IMR-90 (cell line): ENCODE measurements around the gene MYO10. TPM values are rescaled to one million over a fixed set of nuclear protein-coding genes. Genes with fewer than 3 reads are reported as not detected.

Experiments used
- ATAC-seq: fragments of 200-7000 bp; cut with Tn5 transposase; 2 replicates; pipeline ENCODE4 v1.9.1; 2020; ENCODE audit warnings: low read depth, mild to moderate bottlenecking, moderate library complexity
- BruUV-seq: library from RNA; stranded (reverse); fragments of 400-500 nt; replicated peaks from 2 replicates; lab custom pipeline; 2021; lab: Mats Ljungman, UMichigan
- CTCF ChIA-PET: fragments of 300-600 bp; formaldehyde crosslinking; extraction: SDS; loops from one replicate; lab custom pipeline; 2021; ENCODE audit warnings: antibody characterized with exemption; lab: Yijun Ruan, JAX
- POLR2A ChIA-PET: fragments of 300-600 bp; sonication (Branson Sonifier 250); formaldehyde crosslinking; loops from one replicate; lab custom pipeline; 2022; ENCODE audit warnings: antibody characterized with exemption; ENCODE audit not compliant: unreplicated experiment; lab: Charles Lee
- DNase-seq: peaks from one replicate; pipeline ENCODE4 v3.0.0; 2013
- H2AFZ ChIP-seq: replicated peaks from 2 replicates; pipeline ENCODE3; 2013; ENCODE audit warnings: low read length, mild to moderate bottlenecking; ENCODE audit not compliant: poor library complexity
- H2AK5ac ChIP-seq: 2 replicates; pipeline ENCODE4 v1.6.1; 2013; ENCODE audit warnings: low read depth, low read length, inconsistent platforms
- H2AK9ac ChIP-seq: replicated peaks from 2 replicates; pipeline ENCODE3; 2013; ENCODE audit warnings: mild to moderate bottlenecking, low read depth, low read length, moderate library complexity; ENCODE audit not compliant: poor library complexity
- H2BK120ac ChIP-seq: 2 replicates; pipeline ENCODE4 v1.6.1; 2013; ENCODE audit warnings: low read depth, low read length, inconsistent platforms
- H2BK15ac ChIP-seq: 3 replicates; pipeline ENCODE4 v1.6.1; 2013; ENCODE audit warnings: low read depth, low read length, inconsistent platforms
- H2BK20ac ChIP-seq: 2 replicates; pipeline ENCODE4 v1.6.1; 2013; ENCODE audit warnings: low read depth, mild to moderate bottlenecking, inconsistent platforms, low read length, moderate library complexity
- H2BK5ac ChIP-seq: 2 replicates; pipeline ENCODE4 v1.6.1; 2013; ENCODE audit warnings: mild to moderate bottlenecking, low read depth, low read length, inconsistent platforms; ENCODE audit not compliant: poor library complexity, severe bottlenecking
- H3K14ac ChIP-seq: replicated peaks from 2 replicates; pipeline ENCODE4 v1.6.1; 2013; ENCODE audit warnings: low read depth, low read length, inconsistent platforms
- H3K18ac ChIP-seq: 2 replicates; pipeline ENCODE4 v1.6.1; 2013; ENCODE audit warnings: low read depth, low read length, control low read depth
- H3K23ac ChIP-seq: 2 replicates; pipeline ENCODE4 v1.6.1; 2013; ENCODE audit warnings: low read depth, low read length, inconsistent platforms
- H3K27ac ChIP-seq: 2 replicates; pipeline ENCODE4 v1.5.1; 2013; ENCODE audit warnings: mild to moderate bottlenecking, control low read depth, low read length; ENCODE audit not compliant: insufficient read depth
- H3K27me3 ChIP-seq: 2 replicates; pipeline ENCODE4 v1.6.1; 2013; ENCODE audit warnings: low read length; ENCODE audit not compliant: control insufficient read depth, insufficient read depth
- H3K36me3 ChIP-seq: 2 replicates; pipeline ENCODE4 v1.6.1; 2013; ENCODE audit warnings: low read length, mixed read lengths; ENCODE audit not compliant: control insufficient read depth, insufficient read depth
- H3K4ac ChIP-seq: 2 replicates; pipeline ENCODE4 v1.6.1; 2013; ENCODE audit warnings: low read depth, low read length, inconsistent platforms
- H3K4me1 ChIP-seq: 2 replicates; pipeline ENCODE4 v1.6.1; 2013; ENCODE audit warnings: low read length, mixed read lengths; ENCODE audit not compliant: control insufficient read depth, insufficient read depth
- H3K4me2 ChIP-seq: 2 replicates; pipeline ENCODE4 v1.6.1; 2013; ENCODE audit warnings: low read depth, mild to moderate bottlenecking, control low read depth, low read length, moderate library complexity
- H3K4me3 ChIP-seq: 2 replicates; pipeline ENCODE4 v1.5.1; 2013; ENCODE audit warnings: low read depth, mild to moderate bottlenecking, control low read depth, low read length, moderate library complexity; ENCODE audit not compliant: insufficient read depth
- H3K56ac ChIP-seq: 2 replicates; pipeline ENCODE4 v1.6.1; 2013; ENCODE audit warnings: low read length, inconsistent platforms; ENCODE audit not compliant: insufficient read depth; ENCODE audit errors: extremely low read depth
- H3K79me1 ChIP-seq, 2 experiments: 2 replicates each; pipeline ENCODE4 v1.6.1; 2013; ENCODE audit warnings: low read length in 2 of 2, inconsistent platforms in 1 of 2, low read depth in 1 of 2
- H3K9ac ChIP-seq: 2 replicates; pipeline ENCODE4 v1.6.1; 2013; ENCODE audit warnings: low read depth, low read length, control low read depth
- H3K9me1 ChIP-seq: 2 replicates; pipeline ENCODE4 v1.6.1; 2013; ENCODE audit warnings: low read length, inconsistent platforms; ENCODE audit not compliant: insufficient read depth
- H3K9me3 ChIP-seq: 2 replicates; pipeline ENCODE4 v1.6.1; 2013; ENCODE audit warnings: low read length; ENCODE audit not compliant: control insufficient read depth, insufficient read depth
- H4K20me1 ChIP-seq: 2 replicates; pipeline ENCODE4 v1.6.1; 2013; ENCODE audit warnings: low read length, inconsistent platforms; ENCODE audit not compliant: insufficient read depth
- H4K5ac ChIP-seq: 2 replicates; pipeline ENCODE4 v1.6.1; 2013; ENCODE audit warnings: mild to moderate bottlenecking, low read depth, low read length, control low read depth
- H4K8ac ChIP-seq, 2 experiments: 2 replicates each; pipeline ENCODE4 v1.6.1; 2013; ENCODE audit warnings: low read depth in 2 of 2, low read length in 2 of 2, control low read depth in 1 of 2, inconsistent platforms in 1 of 2
- H4K91ac ChIP-seq: 2 replicates; pipeline ENCODE4 v1.6.1; 2013; ENCODE audit warnings: low read depth, low read length, inconsistent platforms; ENCODE audit not compliant: insufficient read depth
- BHLHE40 ChIP-seq: fragments of 150-350 bp; IDR thresholded peaks from 2 replicates; pipeline ENCODE4 v1.6.1; 2016; ENCODE audit warnings: mild to moderate bottlenecking, low read depth, low read length
- CHD1 ChIP-seq: IDR thresholded peaks from 2 replicates; pipeline ENCODE4 v1.6.1; 2012; ENCODE audit warnings: low read depth, low read length, improper control_type of control experiment
- FOS ChIP-seq: fragments of 150-350 bp; IDR thresholded peaks from 2 replicates; pipeline ENCODE4 v1.6.1; 2016; ENCODE audit warnings: low read depth, low read length
- MAFK ChIP-seq: IDR thresholded peaks from 2 replicates; pipeline ENCODE4 v1.6.1; 2012; ENCODE audit warnings: low read depth, low read length, improper control_type of control experiment
- MAZ ChIP-seq: IDR thresholded peaks from 2 replicates; pipeline ENCODE4 v1.6.1; 2012; ENCODE audit warnings: low read depth, mild to moderate bottlenecking, low read length, improper control_type of control experiment, moderate library complexity, borderline replicate concordance
- MXI1 ChIP-seq: IDR thresholded peaks from 2 replicates; pipeline ENCODE4 v1.6.1; 2012; ENCODE audit warnings: low read depth, mild to moderate bottlenecking, low read length, moderate library complexity, borderline replicate concordance
- NFE2L2 ChIP-seq: fragments of 150-350 bp; IDR thresholded peaks from 2 replicates; pipeline ENCODE4 v1.6.1; 2016; ENCODE audit warnings: low read depth, mild to moderate bottlenecking, low read length
- POLR2A ChIP-seq: IDR thresholded peaks from 2 replicates; pipeline ENCODE4 v1.6.1; 2012; ENCODE audit warnings: mild to moderate bottlenecking, low read depth, low read length
- RAD21 ChIP-seq: IDR thresholded peaks from 2 replicates; pipeline ENCODE4 v1.6.1; 2012; ENCODE audit warnings: low read length, improper control_type of control experiment
- RCOR1 ChIP-seq: IDR thresholded peaks from 2 replicates; pipeline ENCODE4 v1.6.1; 2012; ENCODE audit warnings: mild to moderate bottlenecking, low read length, improper control_type of control experiment; ENCODE audit not compliant: insufficient replicate concordance
- RFX5 ChIP-seq: IDR thresholded peaks from 2 replicates; pipeline ENCODE4 v1.8.0; 2012; ENCODE audit warnings: low read depth, mild to moderate bottlenecking, low read length, moderate library complexity
- SMC3 ChIP-seq: fragments of 150-350 bp; IDR thresholded peaks from 2 replicates; pipeline ENCODE4 v1.6.1; 2016; ENCODE audit warnings: low read depth, mild to moderate bottlenecking, antibody characterized with exemption, low read length, moderate library complexity
- USF2 ChIP-seq: fragments of 150-350 bp; IDR thresholded peaks from 2 replicates; pipeline ENCODE4 v1.6.1; 2017; ENCODE audit warnings: mild to moderate bottlenecking, antibody characterized with exemption, low read length, low read depth
- WGBS, 2 experiments: methylation state at CpG; one replicate each; pipeline versions ENCODE4 v1.1.5 to v1.1.7; 2013; ENCODE audit warnings: missing lambda C conversion rate in 2 of 2; ENCODE audit not compliant: insufficient read length in 1 of 2; ENCODE audit errors: extremely low coverage in 2 of 2; 5-methylcytosine and 5-hydroxymethylcytosine counted together
- dilution Hi-C: fragments of 300-500 bp; cut with HindIII; formaldehyde crosslinking; loops from one replicate; pipeline ENCODE4 v1.14.3; 2018; ENCODE audit warnings: low sequenced_read_pairs; ENCODE audit not compliant: unreplicated experiment
- in situ Hi-C: fragments of 300-500 bp; cut with MboI; formaldehyde crosslinking; loops from 3 replicates; pipeline ENCODE4 v1.14.3; 2019; ENCODE audit warnings: low sequenced_read_pairs, inconsistent platforms, mixed read lengths
- intact Hi-C: fragments of 100-400 bp; cut with micrococcal nuclease; formaldehyde crosslinking; loops from 2 replicates; pipeline ENCODE4 v1.10.0; 2022
- polyA plus RNA-seq, 3 experiments: library from polyadenylated mRNA; depleted of rRNA; stranded (reverse); fragments of >200 nt; gene quantifications; 2 replicates each; pipeline ENCODE4 v1.2.3, GENCODE V29; 2012; ENCODE audit warnings: low replicate concordance in 1 of 3
- total RNA-seq: library from RNA; depleted of rRNA; stranded (reverse); fragments of >200 nt; gene quantifications from 2 replicates; pipeline ENCODE4 v1.2.3, GENCODE V29; 2012
- TF ChIP-seq, protein P1 (sequence below): fragments of 150-350 bp; IDR thresholded peaks from 2 replicates; pipeline ENCODE4 v1.6.1; 2016; ENCODE audit warnings: low read depth, mild to moderate bottlenecking, low read length, moderate library complexity, borderline replicate concordance

MYO10 gene
- total and polyA plus RNA-seq, 2 of the 4 experiments (the other 2 are of a cell fraction): 39.9 to 115 TPM

DNA sequence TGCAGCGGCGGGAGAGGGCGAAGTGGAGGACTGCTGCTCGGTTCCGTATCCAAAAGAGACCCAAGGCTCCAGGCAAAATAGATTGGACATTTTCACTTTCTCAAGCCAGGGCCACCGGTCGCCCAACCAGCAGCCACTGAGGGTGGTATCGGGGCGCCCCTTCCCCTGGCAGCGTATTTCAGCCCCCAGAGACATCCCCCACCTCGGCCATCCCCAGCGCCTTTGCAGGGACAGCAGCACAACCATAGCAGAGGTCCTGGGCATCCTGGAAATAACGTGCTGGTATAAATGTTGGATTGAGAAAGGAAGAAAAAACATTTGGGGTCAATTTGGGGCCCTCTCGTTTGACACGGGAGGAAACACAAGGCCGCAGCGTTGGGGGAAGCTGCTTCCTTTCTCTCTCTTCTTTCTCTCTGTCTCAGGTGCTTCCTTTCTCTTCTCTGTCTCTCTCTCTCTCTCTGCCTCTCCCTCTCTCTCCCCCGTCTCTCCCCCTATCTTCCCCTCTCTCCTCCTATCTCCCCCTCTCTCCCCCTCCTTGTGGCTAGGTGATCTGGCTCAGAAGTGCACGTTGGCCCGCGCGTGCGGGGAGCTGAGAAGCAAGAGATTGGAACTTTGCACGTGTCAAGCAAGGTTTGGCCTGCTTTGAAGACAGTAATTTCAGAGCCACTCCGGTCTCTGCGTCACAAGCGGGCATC is 318.7 kb downstream of the MYO10 start (continued):
- TF ChIP-seq MAFK: no peak

- Histone ChIP-seq H3K79me1 (no peaks in the 10 kb centered on the region), H2AK9ac (no peak within 1 kb of the TSS), H4K91ac (no peak within 1 kb of the TSS), H3K9me1 (no peaks in the 10 kb centered on the region), H2BK120ac (no peak within 1 kb of the TSS), H4K20me1 (no peaks in the 10 kb centered on the region), H3K27me3 (peaks cover 59% of the 10 kb centered on the region), H3K4ac (no peak within 1 kb of the TSS), H2AK5ac (no peak within 1 kb of the TSS), H3K36me3 (no peaks in the 10 kb centered on the region), H3K4me1 (peaks cover 2% of the 10 kb centered on the region; the same call in 1 of the 2 replicates), H4K5ac (no peak within 1 kb of the TSS), H3K9ac (no peak within 1 kb of the TSS), H3K9me3 (no peaks in the 10 kb centered on the region), H3K23ac (no peak within 1 kb of the TSS), H3K4me2 (peak within 1 kb of the TSS; percentile 60), H2BK5ac (no peak within 1 kb of the TSS), H3K4me3 (peak within 1 kb of the TSS; percentile 45), H3K18ac (no peak within 1 kb of the TSS), H3K27ac (no peak within 1 kb of the TSS), H2BK20ac (no peak within 1 kb of the TSS), H3K14ac (no peak within 1 kb of the TSS), H4K8ac (no peak within 1 kb of the TSS), H3K56ac (no peak within 1 kb of the TSS), H2AFZ (peak within 1 kb of the TSS; percentile 84), H2BK15ac (no peak within 1 kb of the TSS)
- POLR2A ChIA-PET: no interaction called here
- CTCF ChIA-PET: interaction anchor here (0.7 kb wide), 1 partner anchor 38 kb away, joined by 3 read pairs; no protein-coding TSS in a partner anchor
- BruUV-seq: no TSS peak
- ATAC-seq: peak; percentile 91
- no peak for DNase-seq
- 1% methylated on average over 27 of the region's 86 CpGs; no CpG with 5 or more reads in 1 of the 2 experiments for WGBS, 2 experiments
- in situ Hi-C loops: no loop called here
- dilution Hi-C loops: no loop called here
- intact Hi-C loops: no loop called here
- TF ChIP-seq NFE2L2: no peak
- TF ChIP-seq RFX5: no peak
- TF ChIP-seq, protein P1, sequence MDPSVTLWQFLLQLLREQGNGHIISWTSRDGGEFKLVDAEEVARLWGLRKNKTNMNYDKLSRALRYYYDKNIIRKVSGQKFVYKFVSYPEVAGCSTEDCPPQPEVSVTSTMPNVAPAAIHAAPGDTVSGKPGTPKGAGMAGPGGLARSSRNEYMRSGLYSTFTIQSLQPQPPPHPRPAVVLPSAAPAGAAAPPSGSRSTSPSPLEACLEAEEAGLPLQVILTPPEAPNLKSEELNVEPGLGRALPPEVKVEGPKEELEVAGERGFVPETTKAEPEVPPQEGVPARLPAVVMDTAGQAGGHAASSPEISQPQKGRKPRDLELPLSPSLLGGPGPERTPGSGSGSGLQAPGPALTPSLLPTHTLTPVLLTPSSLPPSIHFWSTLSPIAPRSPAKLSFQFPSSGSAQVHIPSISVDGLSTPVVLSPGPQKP: no peak
- no peak for TF ChIP-seq MAZ
- TF ChIP-seq SMC3: no peak
- TF ChIP-seq BHLHE40: no peak
- TF ChIP-seq RAD21: no peak
- TF ChIP-seq FOS: no peak
- TF ChIP-seq CHD1: no peak
- no peak for TF ChIP-seq MAFK
- no peak for TF ChIP-seq USF2
- TF ChIP-seq RCOR1: no peak
- TF ChIP-seq MXI1: no peak
- no peak for TF ChIP-seq POLR2A
Observed at GRCh38 chr5:16616536-16617273, 319.4 kb downstream of the MYO10 start, which contains the start of gene RETREG1. Gene RETREG1 (minus strand): TSS chr5:16616997. CDS start chr5:16616971, 26 bp downstream.
